ENCODE measurements around the gene CCDC159. TPM values are rescaled to one million over a fixed set of nuclear protein-coding genes. Genes with fewer than 3 reads are reported as not detected.
"Not testable (repeated sequence)": the region's sequence is repeated elsewhere in the genome, so short reads cannot be mapped to it uniquely, and the experiment has no call there.

Gene CCDC159
- polyA plus RNA-seq, 1 experiment = 21.4 TPM

- no peak for DNase-seq (ENCODE audit: low read depth)
- peaks cover 9% of the 10 kb centered on the region for H3K36me3 ChIP-seq (ENCODE audit: control insufficient read depth, insufficient read depth, low read length)
- TF ChIP-seq CTCF (IDR thresholded peaks at IDR 0.05; ENCODE audit: insufficient read depth, low read depth, low read length) = no peak
- no peaks in the 10 kb centered on the region for H3K27me3 ChIP-seq (ENCODE audit: control insufficient read depth, insufficient read depth, low read length)
- POLR2A ChIA-PET = no interaction called here
- CTCF ChIA-PET = interaction anchor here (0.6 to 2.2 kb wide), 4 partner anchors 31 to 144 kb away, joined by 3 to 10 read pairs (median 4); no protein-coding TSS in a partner anchor
- H3K4me3 ChIP-seq (ENCODE audit: low read depth, low read length) = peak overlapping the region; percentile 67
These were observed 7.6 kb upstream of the CCDC159 start for GRCh38 chr19:11338569-11339253.

GRCh38 chr19:11339254-11340098 lies 6.8 kb upstream of the CCDC159 start, which contains the start of gene RAB3D:
Gene RAB3D (minus strand): TSS chr19:11339657. CDS start chr19:11337399, 2,258 bp downstream.
- DNase-seq (ENCODE audit: low read depth) = no peak
- no peak for TF ChIP-seq CTCF (IDR thresholded peaks at IDR 0.05; ENCODE audit: insufficient read depth, low read depth, low read length)
- H3K36me3 ChIP-seq (ENCODE audit: control insufficient read depth, insufficient read depth, low read length) = peaks cover 9% of the 10 kb centered on the region
- no peaks in the 10 kb centered on the region for H3K27me3 ChIP-seq (ENCODE audit: control insufficient read depth, insufficient read depth, low read length)
- POLR2A ChIA-PET = no interaction called here
- peak within 1 kb of the TSS; percentile 67 for H3K4me3 ChIP-seq (ENCODE audit: low read depth, low read length)
- CTCF ChIA-PET = interaction anchor here (1.0 to 2.2 kb wide), 5 partner anchors 14 to 143 kb away, joined by 3 to 10 read pairs (median 4); no protein-coding TSS in a partner anchor

- H3K27me3 ChIP-seq (ENCODE audit: control insufficient read depth, insufficient read depth, low read length); H3K36me3 ChIP-seq (ENCODE audit: control insufficient read depth, insufficient read depth, low read length); DNase-seq (ENCODE audit: low read depth); POLR2A ChIA-PET; H3K4me3 ChIP-seq (ENCODE audit: low read depth, low read length): not testable (repeated sequence)
- CTCF ChIA-PET = interaction anchor here (1.1 to 2.2 kb wide), 4 partner anchors 15 to 142 kb away, joined by 4 to 10 read pairs (median 5); no protein-coding TSS in a partner anchor
These were observed 6.2 kb upstream of the CCDC159 start for GRCh38 chr19:11340099-11340467.

GRCh38 chr19:11342429-11342828 lies 3.9 kb upstream of the CCDC159 start:
- no peak for TF ChIP-seq CTCF (IDR thresholded peaks at IDR 0.05; ENCODE audit: insufficient read depth, low read depth, low read length)
- no peak for DNase-seq (ENCODE audit: low read depth)
- Histone ChIP-seq H3K36me3 (ENCODE audit: control insufficient read depth, insufficient read depth, low read length) (peaks cover 2% of the 10 kb centered on the region; the same call in 1 of the 2 replicates), H3K27me3 (ENCODE audit: control insufficient read depth, insufficient read depth, low read length) (no peaks in the 10 kb centered on the region), H3K4me3 (ENCODE audit: low read depth, low read length) (no peak overlapping the region)
- ChIA-PET POLR2A (no interaction called here), CTCF (no interaction called here)

- TF ChIP-seq CTCF (IDR thresholded peaks at IDR 0.05; ENCODE audit: insufficient read depth, low read depth, low read length) = no peak
- no peak for DNase-seq (ENCODE audit: low read depth)
- peak overlapping the region; percentile 69 for H3K4me3 ChIP-seq (ENCODE audit: low read depth, low read length)
- H3K27me3 ChIP-seq (ENCODE audit: control insufficient read depth, insufficient read depth, low read length) = no peaks in the 10 kb centered on the region
- CTCF ChIA-PET = no interaction called here
- POLR2A ChIA-PET = no interaction called here
- H3K36me3 ChIP-seq (ENCODE audit: control insufficient read depth, insufficient read depth, low read length) = peaks cover 2% of the 10 kb centered on the region; the same call in 1 of the 2 replicates
These were observed 1.1 kb upstream of the CCDC159 start for GRCh38 chr19:11345122-11345803.
